ENCODE results near the gene AAMP.
A peak's percentile ranks its signal among the peaks of the same experiment; 100 is the strongest.

AAMP gene

DNA sequence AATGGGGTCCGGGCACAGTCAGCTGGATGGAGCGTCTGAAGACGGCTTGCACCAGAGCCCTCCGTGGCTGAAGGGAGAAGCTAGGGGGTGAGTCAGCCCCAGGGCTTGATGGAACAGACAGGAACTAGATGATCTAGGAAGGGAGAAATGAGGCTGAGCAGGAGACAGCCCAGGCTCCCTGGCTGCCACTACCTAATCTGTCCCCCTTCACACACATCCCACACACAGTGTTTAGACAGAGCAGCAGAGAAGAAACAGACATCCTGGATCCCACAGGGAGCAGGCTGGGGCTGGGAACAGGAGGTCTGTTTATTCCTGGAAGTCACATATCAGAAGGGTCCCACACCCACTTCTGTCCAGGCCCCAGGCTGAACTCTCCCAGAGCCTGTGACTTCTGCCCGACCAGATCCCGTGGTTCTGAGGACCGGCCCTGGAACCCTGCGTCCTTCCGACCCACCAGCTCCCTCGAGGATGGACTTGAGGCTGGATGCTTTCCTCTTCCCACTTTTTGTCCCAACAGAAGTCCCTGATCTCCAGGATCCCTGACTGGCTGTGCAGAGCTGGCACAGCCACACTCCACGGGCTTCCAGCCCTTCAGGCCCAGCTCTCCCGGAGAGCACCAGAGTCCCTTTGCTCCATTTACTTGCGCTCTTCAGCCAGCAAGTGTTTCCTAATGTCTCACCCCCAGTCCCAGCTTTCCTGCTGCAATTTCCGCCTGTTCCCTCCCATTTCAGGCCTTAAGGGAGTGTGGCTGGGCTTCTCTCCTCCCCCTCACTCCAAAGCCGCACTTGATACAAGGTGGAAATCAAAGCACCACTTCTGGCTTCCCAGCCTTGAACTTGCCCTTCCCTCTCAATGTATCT lies 10.6 kb downstream of the AAMP start:
- DNase-seq (ENCODE audit: low read depth, low spot score): peak; percentile 92

DNA sequence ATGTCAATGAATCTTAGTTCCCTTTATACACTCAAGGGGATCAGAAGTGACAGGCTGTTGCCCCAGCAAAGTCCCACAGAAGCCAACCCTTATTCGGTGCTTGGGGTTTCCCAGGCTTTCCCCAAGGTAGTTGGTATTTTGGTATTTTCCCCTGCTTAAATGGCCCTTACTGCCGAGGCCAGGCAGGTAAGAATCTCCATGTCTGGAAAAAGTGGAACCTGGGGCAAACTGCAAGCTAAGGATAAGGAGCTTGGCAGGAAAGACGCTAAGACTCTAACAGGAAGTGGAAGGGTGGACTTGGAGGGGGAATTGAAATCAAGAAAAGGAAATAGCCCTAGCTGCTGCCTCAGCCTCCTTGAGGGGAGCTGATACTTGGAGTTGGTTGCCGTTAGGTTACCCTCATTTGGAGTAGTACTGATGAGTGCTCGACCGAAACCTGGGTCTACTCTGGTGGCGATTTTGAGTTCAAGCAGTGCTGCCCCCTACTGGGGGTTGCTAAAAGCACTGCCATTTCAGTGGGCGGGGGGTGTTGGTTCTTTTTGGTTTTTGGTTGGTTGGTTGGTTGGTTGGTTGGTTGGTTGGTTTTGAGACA lies 12.5 kb downstream of the AAMP start:
- DNase-seq (ENCODE audit: low read depth, low spot score): peak; percentile 80

DNA sequence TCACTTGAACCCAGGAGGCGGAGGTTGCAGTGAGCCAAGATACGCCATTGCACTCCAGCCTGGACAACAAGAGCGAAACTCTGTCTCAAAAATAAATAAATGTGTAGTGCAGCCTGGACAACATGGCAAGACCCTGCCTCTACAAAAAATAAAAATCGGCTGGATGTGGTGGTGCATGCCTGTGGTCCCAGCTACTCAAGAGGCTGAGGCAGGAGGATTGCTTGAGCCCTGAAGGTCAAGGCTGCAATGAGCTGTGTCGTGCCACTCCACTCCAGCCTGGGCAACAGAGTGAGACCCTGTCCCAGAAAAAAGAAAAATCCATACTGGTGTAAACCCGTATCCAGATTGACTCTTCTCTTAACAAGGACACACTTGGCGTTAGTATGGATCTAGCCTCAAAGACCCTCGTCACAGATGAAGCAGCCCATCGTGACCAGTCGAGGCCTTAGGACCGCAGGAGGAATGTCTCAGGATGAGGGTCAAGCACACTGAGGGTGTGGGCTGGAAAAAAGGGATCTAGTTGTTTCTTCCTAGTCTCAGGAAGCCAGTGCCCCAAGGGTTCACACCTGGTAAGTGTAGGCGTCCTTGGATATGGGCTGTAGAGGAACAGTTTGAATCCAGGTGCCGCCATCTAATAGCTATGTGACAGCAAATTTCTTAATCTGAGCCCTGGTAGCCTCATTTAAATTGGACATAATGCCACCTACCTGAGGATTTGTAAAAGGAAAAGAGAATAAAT lies 13.2 kb downstream of the AAMP start:
- no peak for DNase-seq (ENCODE audit: low read depth, low spot score)

DNA sequence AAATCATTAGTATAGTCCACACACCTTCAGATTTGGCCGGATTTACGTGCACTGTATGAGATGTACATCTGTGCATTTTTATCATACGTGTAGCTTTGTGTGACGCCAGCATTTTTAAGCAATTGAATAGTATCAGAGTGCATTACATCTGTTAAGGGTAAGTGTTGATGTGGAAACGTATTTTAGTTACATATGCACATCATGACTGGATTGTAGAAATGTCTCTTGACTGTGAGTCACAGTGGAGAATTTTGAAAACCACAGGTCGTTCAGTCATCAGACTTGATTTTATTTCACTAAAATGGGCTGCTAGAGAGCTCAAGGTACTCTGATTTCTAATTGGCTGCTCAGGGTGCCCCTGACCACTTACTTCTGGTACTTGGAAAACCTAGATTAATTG lies 14.5 kb downstream of the AAMP start:
- DNase-seq (ENCODE audit: low read depth, low spot score): no peak

DNA sequence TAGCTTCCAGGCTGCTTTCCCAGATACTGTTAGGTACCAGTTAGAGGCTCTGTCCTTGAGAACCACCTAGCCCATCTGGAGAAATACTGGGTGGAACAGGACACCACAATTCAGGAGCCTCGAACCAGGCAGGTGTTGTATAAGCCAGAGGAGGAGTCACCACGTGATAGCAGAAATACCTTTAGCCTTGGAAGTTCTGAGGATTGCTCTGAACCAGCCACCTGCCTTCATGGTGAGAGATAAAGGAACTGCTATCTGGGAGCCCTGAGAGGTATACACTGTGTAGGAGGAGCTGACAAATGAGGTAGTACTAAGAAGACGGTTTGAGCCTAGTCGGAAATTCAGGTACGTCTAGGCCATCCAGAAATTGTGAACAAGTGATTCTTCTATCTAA lies 16.7 kb downstream of the AAMP start:
- no peak for DNase-seq (ENCODE audit: low read depth, low spot score)

DNA sequence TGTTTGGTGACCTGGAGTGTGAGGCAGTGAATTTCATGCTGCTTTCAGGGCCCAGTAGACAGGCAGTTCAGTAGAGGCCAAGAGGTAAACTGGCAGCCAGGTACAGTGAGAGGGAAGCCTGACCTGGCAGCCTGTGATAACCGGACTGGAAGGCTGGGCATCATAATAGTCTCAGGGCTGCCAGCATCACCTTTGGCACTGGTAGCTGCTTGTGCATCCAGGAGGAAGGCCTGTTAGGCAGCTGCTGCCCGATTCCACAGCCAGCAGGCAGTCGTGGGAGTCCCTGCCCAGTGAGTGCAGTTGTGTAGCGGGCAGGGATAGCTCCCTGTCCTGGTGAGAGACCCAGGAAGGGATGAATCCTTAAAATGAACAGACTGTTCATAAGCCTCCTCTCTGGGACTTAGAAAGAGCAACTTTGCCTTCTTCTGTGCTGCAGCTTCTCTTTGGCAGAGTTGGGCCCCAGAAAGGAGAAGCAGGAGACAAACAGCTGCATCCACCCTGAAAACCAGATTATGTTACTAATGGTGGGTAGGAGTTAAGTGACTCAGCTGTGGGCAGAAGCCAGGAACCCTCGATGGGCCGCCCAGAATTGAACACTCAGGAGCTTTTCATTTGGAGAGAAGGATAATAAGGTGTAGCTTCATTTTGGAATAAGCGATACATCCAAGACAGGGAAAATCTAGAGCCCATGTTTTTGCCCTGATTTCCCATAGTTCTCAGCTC lies 17.3 kb downstream of the AAMP start:
- no peak for DNase-seq (ENCODE audit: low read depth, low spot score)

DNA sequence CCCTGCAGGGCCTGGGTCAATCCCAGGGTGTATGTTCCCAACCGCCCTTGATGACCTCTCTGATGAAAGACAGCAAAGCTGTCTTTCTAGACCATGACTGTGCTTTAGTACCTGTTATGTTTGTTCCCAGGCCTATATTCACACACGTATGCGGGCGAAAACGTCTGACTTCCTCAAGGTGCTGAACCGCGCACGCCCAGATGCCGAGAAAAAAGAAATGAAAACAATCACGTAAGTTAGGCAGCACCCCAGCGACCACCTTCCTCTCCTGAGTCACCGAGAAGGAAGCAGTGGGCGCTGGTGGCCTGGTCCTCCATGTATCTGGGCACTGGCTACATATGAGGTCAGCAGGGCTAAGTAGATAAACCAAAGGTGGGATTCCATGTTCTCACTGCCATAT lies 20.2 kb downstream of the AAMP start:
- DNase-seq (ENCODE audit: low read depth, low spot score): no peak

DNA sequence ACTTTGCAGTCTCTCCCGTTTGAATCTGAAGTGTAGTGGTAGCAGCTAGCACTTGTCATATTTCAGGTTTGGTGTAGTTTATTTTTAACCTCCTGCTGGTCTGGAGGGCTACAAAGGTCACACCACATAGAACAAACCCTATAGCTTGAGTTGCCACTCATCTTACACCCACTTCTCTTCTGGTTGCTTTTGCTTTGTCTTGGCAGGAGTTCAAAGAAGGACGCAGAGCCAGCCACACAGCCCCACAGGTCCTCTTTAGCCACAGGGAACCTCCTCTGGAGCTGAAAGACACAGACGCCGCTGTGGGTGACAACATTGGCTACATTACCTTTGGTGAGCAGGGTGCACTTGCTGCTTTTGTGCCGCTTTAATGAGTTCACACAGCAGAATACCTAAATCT lies 24.7 kb downstream of the AAMP start:
- DNase-seq (ENCODE audit: low read depth, low spot score): no peak

DNA sequence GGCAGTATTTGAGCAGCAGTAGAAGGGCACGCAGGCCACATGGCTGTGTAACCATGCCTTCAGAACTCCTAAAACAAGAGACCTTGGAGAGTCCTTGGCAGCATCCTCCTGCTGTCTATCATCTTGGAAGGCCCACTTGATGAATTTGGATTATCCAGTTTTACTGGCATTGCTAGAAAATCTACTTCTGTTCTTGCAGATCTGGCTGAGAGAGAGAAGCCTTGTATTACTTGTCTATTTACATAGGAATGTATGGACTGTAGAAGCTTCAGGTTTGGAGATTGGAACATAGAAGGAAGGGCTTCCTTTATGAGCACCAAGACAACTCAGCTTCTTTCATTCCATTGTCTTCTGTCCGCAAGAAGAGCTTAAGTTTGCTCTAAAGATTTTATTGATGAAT lies 25.3 kb downstream of the AAMP start:
- DNase-seq (ENCODE audit: low read depth, low spot score): no peak

DNA sequence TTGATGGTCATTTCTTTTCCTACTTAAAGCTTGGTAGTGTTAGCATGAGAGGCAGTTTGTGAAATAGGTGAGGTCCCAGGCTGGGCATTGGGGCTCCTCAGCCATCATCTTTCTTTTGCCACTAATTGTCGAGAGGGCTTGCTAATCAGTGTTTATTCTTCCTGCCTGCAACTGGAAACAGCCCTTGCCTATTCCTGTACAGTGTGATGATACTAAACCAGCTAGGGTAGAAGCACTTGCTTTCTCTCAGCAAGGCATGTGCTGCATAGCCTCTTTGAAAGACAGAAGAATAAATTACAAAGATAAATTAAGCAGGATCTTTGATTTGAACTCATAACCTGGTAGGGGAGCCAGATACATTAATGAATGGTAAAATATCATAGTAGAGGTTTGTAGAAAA lies 25.7 kb downstream of the AAMP start:
- no peak for DNase-seq (ENCODE audit: low read depth, low spot score)

DNA sequence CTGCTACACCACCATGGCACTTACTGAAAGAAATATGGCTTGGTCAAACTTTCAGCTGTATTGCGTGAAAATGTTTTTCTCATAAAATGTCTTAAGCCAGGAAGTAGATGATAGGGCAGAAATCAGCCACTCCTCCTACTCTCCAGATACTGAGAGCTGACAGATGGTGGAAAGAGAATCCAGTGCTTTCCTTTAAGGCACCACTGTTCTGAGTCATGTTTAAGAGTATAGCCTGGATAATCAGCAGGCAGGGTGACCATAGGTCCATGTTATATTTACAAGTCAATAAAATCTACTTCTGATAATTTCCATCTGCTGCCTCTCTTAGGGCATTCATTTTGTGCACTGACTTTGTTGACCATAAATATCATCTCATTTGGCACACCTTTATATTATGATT lies 31.1 kb downstream of the AAMP start:
- DNase-seq (ENCODE audit: low read depth, low spot score): no peak

DNA sequence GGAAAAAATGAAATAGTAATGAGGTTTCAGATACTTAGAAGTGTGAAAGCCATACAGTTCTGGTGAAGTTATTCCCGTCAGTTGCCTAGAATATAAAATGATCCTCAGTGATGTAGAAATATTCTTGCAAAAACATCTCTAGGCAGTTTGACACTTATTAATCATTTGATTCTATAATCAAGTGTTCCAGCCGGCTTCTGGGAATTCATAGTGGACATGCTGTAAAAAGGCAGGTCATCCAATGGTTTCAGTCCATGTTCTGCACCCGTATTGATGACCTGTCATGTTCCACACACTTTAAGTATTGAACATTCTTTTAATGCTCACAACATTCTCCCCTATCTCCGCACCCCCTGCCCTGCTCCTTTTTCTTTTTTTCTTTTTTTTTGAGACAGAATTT lies 33.1 kb downstream of the AAMP start:
- no peak for DNase-seq (ENCODE audit: low read depth, low spot score)

DNA sequence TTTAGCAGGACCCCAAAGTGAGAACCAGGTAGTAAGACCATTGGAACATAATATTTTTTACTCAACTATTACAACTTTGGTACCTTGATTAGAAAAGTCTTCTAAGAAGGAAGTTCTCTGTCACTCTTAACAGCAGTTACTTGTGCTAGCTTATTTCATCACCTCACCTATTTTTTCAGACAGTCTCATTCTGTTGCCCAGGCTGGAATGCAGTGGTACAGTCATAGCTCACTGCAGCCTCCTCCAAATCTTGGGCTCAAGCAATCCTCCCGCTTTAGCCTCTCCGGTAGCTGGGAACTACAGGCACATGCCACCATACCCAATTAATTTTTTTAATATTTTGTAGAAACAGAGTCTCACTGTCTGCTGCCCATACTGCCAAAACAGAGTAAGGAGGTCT lies 34.9 kb downstream of the AAMP start:
- DNase-seq (ENCODE audit: low read depth, low spot score): no peak

DNA sequence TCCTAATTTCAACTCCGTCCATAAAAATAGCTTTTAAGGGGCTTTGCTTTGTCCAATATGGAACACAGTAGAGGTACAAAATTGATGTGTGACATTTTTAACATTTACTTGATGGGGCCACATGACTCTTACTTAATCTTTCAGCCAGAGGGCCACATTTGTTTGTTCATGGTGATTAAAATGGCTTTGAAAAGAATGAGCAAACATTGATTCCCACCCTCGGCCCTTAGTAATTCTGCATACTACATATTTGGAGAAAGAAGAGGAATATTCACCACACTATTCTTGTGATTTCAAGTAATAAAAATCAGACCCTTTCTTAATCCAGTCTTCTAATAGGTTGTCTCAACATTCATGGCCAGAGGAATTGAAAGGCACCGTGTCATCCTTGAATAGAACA lies 35.4 kb downstream of the AAMP start:
- DNase-seq (ENCODE audit: low read depth, low spot score): no peak

DNA sequence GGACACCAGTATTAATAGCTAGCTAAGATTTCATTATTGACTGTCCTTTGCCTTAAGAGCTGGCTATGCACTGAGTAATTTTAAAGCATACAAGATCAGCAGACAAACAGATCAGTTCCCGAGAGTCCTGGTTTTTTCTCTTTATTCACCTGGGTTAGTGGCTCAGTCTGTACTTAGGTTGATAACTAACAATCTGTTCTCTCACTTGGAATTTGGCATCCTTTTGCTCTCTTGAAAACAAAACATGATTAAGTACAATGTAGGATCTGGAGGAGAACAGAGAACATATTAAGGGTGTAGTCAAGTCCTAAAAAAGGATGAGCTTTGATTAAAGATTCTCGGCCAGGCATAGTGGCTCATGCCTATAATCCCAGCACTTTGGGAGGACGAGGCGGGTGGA lies 36.4 kb downstream of the AAMP start:
- no peak for DNase-seq (ENCODE audit: low read depth, low spot score)

DNA sequence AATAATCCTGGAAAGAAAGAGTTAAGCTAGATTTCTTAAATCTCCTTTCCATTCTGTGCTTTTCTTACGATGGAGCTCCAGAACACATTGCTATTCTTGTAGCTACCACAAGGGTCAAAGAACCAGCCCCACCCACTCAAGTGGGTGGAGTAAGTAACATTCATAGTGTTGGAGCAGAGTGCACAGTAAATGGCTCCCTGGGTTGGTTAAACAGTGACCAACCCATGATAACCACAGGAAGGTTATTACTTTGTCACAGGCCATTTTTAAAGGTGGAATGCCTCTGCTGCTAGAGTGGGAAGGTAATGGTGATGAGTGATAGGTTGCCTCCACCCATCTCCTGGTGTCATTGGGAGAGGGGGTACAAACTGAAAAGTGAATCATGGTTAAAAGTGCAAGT lies 39.1 kb downstream of the AAMP start:
- DNase-seq (ENCODE audit: low read depth, low spot score): no peak

DNA sequence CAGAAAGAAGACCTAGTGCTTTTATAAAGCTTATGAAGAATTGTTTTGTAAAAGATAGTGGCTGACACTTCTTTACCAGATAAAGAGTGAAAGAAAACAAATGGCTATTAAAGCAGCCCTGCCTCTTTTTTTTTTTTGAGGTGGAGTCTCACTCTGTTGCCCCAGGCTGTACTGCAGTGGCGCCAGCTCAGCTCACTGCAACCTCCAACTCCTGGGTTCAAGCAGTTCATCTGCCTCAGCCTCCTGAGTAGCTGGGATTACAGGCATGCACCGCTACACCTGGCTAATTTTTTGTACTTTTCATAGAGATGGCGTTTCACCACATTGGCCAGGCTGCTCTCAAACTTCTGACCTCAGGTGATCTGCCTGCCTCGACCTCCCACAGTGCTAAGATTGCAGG lies 40.1 kb downstream of the AAMP start:
- DNase-seq (ENCODE audit: low read depth, low spot score): peak; percentile 60

DNA sequence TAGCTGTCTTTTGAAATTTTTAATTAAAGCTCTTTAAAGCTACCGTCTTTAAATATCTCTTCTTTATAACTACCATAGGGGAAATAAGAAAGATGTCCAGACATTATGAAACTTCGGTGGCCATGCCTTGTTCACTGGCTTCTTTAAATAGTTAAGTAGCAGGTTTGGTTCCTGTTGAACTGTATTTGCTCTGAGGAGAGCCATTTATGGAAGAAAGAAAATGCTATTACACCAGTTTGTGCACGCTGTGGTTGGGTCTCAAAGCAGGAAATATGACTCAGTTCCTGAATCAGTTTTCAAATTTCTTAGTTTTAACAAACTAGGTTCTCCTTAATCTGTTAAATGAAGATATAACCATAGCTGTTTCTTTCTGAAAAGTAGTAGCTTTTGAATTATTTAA lies 40.7 kb downstream of the AAMP start:
- DNase-seq (ENCODE audit: low read depth, low spot score): no peak

DNA sequence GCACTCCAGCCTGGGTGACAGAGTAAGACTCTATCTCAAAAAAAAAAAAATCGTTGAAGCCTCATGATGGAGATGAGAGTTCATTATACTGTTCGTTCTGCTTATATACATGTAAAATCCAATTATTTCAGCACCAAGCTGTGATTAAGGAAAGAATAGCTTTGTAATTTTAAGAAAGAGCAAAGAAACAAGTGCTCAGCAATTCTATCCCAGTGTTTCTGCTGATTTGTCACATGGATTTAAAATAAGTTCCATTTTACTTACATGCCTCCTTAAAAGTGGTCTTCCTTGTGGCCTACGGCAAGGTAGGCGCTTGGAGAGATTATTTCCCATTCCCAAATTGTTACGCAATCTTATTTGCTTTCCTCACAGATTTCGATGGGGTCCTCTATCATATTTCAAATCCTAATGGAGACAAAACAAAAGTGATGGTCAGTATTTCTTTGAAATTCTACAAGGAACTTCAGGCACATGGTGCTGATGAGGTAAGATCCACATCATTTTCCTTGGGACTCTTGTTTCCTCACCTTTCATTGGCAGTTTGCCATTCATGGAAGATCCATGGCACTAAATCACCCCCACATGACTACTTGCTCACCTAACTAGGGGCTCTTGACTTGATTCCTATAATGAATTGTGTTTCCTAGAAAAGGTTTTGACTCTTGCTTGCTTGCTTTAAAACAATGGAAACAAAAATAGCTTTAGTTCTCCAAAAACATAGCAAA lies 41.4 kb downstream of the AAMP start:
- no peak for DNase-seq (ENCODE audit: low read depth, low spot score)

DNA sequence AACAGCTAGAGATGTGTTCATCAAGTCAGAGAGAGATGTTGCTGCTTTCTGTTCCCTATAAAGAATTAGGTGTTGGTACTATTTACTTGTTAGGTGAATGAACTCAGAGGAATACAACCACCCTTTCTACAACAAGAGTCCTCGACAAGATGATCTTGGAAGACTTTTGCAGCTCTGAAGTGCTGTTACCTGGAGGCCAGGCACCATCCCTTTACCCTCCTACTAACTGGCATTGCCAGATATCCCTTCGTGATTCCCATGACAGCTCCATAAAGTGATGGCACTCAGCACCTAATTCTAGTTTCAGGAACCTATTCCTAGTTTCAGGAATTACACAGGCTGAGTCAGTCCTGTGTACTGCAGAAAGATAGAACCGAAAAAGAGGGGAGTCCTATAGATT lies 43.0 kb downstream of the AAMP start:
- DNase-seq (ENCODE audit: low read depth, low spot score): no peak

DNA sequence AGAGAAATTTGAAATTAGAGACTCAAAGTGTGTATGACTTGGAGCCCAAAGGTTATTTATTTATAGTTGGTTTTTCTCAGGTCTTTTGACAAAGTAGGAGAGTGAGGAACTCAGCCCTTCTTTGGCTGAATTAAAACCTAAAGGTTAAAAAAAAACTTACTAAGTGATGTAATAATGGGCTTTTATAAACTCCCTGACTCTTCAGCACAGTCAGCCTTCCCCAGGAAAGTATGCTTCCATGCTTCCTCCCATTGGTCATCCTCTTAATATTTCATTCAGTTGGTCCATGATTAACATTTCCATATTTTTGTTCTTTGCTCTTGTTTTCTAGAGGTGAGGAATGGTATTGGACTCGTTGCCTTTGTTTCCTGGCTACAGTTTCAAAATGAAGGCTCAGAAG lies 45.8 kb downstream of the AAMP start:
- no peak for DNase-seq (ENCODE audit: low read depth, low spot score)

DNA sequence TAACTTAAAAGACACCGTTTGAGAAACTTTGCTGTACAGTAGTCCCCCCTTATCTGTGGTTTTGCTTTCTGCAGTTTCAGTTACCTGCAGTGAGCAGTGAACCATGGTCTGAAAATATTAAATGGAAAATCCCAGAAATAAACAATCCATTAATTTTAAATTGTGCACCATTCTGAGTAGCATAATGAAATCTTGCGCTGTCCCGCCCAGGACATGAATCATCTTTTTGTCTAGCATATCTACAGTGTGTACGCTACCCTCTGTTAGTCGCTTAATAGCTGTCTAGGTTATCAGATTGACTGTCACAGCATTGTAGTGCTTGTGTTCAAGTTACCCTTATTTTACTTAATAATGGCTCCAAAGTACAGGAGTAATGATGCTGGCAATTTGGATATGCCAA lies 46.9 kb downstream of the AAMP start:
- no peak for DNase-seq (ENCODE audit: low read depth, low spot score)
